Glomerular visceral epithelial cell (primary cell): ENCODE measurements around the gene HIF1AN.

ENCODE experiments used
- DNase-seq: peaks from one replicate; pipeline ENCODE4 v3.0.0-alpha.2; 2016; ENCODE audit errors: extremely low spot score

HIF1AN gene

DNA sequence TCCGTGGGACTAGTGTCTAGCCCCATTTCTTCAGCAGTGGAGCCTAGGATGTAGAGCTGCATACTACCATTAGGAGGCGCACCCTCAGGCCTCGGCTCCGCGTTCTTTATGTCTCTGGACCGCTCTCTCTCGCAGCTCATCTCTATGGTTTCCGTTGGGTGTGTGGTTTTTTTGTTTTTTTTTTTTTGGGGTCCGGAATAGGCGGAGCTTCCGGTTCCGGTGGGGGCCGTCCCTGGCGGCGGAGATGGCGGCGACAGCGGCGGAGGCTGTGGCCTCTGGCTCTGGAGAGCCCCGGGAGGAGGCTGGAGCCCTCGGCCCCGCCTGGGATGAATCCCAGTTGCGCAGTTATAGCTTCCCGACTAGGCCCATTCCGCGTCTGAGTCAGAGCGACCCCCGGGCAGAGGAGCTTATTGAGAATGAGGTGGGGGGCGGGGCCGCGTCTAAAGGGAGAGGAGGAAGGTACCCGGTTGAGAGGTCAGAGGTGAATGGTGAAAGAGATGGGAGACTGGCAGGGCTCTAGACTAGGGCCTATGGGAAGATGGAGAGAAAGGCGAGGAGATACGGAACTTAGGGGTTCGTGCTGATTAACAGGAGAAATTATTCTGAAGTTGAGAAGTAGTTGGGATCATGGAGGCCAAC lies at the start of gene HIF1AN:
Gene HIF1AN (plus strand): TSS at position 229 of the 639 bp plus-strand sequence. CDS start 16 bp downstream, at position 245.
- peak; percentile 97 for DNase-seq

DNA sequence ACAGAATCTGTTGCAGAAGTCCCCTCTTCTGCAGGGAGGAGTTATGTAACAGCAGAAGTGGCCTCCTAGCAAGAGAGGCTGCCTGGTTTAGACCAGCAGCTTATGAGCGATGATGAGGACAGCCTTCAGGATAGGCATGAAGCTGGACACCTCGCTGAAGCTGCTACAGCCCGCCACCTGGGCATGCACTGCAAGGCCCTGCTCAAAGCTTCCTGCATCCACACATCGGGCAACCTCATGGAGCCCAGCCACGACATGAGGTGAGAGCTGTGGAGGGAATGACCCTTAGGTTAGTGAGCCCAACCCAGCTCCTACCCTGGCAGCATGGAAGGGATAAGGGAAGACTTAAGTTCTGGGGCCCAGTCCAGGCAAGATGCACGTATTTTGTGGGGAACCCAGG lies 48.2 kb upstream of the HIF1AN start:
- no peak for DNase-seq

DNA sequence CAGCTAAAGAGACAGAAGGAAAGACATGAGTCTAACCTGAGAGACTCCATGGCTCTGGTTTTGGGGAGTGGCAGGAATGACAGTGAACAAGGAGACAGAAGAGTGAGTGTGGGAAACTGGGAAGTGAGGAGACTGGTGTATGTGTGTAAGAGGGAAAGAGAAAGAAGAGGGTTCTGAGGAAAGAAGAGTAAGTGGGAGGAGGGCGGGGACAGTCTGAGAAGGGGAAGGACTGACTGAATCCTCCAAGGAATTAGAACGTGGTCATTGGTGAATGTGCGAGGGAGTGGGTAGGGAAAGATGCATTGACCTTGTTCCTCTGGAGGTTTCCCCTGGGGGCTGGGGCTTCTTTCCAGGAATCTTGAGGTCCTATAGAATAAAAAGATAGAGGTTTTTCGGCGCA lies 46.3 kb upstream of the HIF1AN start:
- no peak for DNase-seq

DNA sequence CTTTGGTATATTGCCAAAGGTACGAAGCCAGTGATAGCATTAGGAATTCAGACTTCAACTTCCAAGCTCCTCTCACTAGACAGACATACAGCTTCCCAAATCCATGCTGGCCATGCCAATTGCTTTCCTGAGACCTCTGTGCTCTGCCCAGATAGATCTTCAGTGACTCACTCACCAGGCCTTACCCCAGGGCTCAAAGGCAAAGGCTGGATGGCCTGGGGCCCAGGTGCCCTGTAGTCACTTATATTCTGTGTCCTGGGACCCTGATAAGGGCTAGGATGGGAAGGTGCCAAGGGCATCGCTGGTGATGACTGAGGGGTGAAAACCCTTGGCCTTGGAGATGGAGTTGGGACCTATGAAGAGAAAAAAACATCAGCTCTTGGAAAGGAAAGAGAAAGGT lies 45.2 kb upstream of the HIF1AN start:
- no peak for DNase-seq

DNA sequence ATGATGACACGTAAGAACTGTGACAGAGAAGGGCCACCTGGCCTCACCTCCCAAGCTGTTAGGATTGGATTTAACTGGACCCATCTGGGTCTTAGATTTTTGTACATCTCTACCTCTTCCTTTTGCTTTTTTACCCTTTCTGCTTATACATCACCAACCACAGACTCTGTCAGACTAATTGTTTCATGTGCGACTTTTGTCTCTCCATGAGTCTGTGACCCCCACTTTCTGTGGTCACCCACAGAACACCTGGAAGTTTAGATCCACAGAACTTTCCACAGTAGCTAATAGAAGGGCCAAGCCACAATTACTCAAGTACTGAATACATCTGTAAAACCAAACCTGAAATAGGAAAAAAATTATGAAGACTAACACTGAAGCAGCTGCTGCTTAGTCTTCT lies 39.2 kb upstream of the HIF1AN start:
- DNase-seq: no peak

DNA sequence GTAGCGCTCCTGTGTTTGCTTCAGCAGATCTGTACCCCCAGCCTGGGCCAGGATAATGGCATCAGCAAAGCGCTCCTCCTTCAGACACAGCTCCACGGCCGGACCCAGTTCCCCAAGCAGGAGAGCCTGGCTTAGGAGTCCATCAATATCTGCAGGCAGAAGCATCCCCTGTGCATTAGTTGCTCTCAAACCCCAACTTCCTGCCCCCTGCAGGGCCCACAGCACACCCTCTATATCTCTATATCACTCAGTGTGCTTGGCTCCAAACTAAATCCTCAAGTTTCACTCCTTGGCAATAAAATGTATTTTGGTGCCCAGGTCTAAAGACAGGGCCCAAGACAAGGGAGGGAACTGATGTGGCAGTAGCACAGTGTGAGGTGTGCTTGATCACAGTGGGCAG lies 37.7 kb upstream of the HIF1AN start:
- DNase-seq: no peak

DNA sequence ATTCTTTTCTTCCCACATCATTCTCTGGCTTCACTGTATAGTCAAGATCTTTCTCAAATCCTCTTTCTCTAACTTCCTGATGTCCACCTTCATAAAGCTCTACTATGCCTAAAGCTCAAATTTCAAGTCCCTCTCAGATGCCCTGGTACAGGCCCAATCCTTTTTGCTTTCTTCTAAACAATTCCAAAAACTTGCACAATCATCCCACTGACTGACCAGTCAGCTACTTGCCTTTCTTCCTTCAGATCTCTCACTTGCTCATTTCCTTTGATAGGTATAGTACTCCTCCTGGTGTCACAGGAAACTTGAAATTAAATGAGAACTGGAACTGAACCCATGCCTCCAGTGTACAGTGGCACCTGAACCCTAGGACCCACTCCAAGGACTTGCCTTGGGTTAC lies 34.3 kb upstream of the HIF1AN start:
- DNase-seq: no peak

DNA sequence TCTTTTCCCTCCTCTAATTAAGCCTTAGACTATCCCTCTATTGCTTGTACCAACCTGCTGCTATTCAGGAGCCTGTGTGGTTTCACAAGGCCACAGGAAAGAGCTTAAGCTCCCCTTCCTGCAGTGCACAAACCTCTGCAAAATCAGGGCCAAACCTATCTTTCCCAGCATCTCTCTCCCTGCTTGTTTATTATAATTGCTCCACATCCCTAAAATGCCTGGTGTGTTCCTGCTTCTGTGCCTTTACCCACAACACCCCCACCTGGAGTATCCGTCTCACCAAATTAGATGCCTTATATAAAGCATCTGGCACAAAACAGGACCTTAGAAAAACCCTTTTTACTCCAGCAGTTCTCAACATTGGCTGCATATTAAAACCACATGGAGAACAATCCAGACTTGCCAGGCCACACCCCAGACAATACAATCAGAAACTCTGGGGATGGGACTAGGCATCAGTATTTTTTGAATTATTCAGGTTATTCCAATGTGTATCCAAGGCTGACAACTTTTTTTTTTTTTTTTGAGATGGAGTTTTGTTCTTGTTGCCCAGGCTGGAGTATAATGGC lies 32.7 kb upstream of the HIF1AN start:
- no peak for DNase-seq

DNA sequence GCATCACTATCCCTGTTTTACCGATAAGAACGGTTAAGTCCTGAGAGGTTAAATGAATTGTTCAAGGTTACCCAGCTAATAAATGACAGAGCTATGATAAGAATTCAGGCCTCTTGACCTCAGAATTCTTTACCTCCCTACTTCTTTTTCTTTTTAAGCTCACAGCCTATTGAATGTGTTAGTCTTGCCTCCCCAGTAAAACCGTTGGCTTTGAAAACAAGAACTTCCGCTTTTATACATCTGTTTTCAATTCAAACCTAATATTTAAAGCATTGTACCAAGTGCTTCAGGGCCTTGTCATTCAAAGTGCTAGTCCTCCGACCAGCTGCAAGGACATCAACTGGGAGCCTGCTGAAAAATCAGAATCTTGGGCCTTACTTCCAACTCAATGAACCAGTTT lies 31.6 kb upstream of the HIF1AN start:
- no peak for DNase-seq

DNA sequence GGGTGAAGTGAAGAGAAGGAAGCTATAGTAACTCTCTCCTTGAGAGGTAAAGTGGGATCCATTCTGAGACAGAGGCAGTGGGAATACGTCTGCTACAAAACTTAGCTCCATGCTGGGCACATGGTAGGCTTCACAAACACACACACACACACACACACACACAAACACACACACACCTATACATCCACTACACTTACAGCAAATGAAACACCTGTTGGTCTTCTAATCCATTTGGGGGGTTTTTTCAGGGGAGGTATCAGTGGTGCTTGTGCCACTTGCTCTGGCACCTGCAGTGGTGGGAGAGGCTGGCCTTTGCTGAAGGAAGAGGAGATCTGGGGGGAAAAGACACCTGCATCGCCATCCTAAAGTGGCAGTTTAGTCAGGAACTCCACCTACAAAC lies 30.6 kb upstream of the HIF1AN start:
- no peak for DNase-seq

DNA sequence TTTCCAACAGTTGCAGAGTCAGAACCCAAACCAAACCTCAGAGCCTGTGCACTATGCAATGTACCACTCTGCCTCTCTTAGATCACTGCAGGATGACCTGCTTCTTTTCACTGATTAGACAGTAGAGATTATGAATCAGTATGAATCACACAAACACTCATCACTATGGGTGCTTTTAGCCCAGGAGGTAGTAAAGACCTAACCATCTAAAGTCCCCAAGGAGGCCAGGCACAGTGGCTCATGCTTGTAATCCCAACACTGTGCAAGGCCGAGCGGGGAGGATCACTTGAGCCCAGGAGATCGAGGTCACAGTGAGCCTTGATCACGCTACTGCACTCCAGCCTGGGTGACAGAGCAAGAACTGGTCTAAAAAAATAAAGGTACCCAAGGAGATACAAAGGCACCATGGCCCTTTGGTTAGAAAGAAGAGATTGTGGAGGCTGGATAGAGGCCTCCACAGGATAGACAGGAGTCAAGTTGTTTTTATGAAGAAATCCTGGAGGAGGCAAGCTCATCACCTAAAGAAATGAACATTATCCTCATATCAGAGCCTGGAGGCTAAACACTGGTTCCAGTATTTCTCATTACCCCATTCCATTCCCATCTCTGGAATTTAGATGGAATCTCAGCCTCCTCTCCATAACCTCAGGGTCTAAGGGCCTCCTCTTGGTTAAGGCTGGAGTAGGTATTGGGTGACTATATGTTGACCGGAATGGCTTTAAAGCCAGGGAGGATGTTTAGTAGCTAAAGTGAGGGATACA lies 29.0 kb upstream of the HIF1AN start:
- peak; percentile 40 for DNase-seq

DNA sequence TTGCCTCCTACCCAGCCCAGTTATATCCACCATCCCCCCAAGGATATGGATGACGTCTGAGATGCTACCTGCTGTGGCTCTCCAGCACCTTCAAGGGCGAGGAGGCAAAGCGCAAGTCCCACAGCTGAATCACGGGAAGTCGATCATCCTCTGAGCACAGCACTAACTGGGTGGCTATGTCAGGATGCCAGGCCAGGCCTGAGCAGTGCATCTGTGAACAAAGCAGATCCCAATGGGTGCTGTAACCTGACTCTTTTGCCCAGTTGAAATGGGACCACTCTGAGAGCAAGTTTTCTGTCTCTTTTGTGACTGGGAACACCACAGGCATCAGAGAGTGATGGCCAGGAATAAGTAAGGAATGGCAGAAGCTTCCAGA lies 28.4 kb upstream of the HIF1AN start:
- no peak for DNase-seq

DNA sequence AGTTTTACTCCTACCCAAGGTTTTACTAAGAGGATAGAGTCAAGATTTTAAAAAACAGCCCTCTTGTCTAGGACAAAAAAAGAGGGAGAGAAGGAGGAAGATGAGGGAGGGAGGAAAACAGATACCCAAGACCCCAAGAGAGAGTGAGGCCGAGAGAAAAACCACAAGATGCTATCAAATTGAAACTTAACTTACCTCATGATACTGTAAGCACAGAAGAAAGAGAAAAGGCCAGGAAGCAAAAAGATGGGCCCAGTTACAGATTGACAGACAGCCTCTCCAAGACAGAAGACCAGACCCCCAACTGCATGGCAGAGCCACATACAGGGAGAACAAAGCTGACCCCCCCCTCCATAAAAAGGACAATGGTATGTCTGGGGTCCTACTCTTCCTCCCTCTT lies 27.5 kb upstream of the HIF1AN start:
- DNase-seq: no peak

DNA sequence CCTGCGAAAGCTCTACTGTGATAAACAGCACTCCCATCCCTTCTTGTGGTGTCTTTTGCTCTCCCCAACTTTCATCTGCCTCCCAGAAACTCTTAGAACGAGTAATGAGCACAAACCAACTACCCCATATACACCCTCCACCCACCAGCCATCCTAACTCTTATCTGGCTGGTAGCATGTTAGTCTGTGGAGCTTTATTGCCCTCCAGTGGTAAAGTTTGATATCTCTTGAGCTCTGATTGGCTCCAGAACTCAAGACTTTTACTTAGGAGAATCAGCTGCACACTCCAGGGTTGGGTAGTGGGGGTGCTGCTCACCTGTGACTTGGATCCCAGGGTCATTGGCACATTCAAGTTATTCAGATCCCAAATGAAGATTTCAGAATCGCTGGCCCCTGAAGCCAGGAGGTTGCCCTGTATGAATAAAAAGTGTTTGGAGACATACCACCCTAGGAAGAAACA lies 27.0 kb upstream of the HIF1AN start:
- peak; percentile 45 for DNase-seq

DNA sequence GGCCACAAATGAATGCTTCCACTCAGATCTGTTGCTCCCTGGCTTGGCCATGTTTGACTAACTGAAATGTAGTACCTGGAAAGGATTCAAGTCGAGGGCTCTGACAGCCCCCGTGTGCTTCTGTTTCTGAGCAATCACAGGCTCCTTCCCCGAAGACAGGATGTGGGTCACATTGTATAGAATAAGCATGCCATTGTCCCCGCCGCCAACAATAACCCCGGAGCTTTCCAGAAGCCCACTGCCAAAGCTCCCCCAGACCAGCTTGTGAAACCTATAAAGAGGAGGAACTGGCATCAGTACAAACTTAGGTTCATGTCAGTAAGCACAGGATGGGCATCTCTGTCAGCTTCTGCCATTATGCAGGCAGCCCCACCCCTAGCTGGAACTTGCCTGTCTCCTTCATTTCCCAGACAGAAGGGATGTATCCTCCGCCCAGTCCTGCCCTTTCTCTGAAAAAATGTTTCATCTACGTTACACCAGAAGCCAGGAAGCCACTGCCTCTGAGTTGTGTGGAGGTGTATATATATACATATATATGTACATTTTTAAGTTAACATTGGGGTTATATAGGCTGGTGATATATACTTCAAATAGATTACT lies 26.4 kb upstream of the HIF1AN start:
- DNase-seq: no peak

DNA sequence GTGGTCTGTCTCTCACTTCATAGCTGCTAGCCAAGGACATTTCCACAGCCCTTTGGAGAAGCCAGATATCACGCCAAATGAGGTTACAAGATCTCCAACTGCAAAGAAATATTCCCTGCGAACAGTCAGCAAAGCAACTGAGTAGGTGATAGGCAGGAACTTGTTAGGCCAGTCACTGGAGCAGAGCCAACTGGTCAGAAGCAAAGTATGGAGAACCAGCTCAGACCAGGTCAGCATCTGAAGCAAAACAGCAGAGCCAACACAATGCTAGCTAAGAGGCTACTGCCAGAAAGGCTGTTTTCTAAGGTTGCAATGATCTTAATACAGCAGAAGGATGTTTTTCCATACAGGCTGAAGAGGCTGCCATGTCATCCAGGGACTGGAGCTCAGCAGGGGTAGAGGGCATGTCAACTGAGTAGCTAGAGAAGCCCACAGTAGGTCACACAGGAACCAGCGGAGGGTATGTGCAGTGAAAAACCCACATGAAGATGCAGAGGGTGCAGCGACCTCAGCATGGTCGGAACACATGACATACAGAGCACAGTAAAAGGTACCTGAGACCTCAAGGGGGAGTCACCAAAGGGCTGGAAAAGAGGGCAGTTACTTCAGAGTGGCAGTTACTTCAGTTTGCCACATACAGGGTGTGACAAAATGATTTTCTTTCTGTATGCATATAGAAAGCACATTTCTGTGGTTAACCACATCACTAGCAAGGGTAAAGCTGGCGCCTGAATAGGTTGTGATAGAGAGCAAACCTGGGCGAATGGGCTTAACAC lies 25.0 kb upstream of the HIF1AN start:
- no peak for DNase-seq

DNA sequence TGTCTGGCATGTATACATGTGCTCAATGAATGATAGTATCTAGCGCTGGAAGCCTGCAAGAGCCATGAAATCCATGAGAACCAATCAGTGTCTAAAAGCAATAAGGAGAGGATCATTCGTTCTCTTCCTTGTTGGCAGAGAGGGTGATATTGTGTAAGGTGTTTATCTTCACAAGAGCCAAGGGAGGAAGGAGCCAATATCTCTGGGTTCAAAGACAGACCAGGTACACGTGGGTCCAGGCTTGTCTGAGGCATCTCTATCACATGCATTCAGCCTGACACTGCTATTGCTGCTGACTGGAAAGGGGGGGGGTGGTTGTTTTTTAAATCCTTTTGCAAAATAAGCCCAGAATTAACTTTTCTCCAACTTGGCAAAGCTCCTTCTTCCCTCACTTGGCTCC lies 20.1 kb upstream of the HIF1AN start:
- DNase-seq: no peak

DNA sequence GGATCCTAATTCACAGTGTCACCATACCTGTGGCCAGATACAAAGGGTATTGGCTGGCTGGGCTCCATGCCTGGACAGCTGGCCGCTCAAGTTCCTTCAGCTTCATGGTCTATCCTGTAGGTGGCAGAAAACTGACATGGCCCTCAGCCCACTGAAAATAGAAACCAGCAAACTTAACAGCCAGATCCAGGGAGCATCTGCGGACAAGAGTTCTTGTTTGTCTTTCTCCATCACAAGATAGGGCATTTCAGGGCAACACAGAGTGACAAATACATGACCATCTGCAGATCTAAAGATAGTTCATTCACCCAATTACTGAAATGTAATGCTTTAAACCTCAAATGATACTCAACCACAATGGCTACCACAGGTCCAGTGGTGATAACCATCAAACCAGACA lies 18.9 kb upstream of the HIF1AN start:
- no peak for DNase-seq

DNA sequence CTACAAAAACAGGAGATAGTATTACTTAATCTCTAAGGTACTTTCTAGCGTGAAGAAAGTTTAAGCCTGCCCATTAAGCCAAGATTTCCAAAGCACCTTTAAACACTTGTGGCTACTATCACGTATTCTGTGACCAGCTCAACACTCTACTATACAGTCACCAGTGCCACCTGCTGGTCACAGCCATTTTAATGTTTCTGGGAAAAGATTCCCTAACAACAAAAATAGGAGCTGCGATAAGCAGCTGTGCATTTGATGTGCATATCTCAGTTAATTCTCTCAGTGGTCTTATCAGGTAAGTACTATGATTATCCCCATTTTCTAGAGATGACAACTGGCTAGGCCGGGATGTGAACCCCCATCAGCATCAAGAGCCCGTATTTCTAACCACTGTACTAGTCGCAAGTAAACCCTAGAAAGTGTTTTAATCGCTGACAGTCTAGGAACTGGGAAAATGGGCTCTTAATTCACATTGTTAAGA lies 16.9 kb upstream of the HIF1AN start:
- DNase-seq: peak; percentile 60

DNA sequence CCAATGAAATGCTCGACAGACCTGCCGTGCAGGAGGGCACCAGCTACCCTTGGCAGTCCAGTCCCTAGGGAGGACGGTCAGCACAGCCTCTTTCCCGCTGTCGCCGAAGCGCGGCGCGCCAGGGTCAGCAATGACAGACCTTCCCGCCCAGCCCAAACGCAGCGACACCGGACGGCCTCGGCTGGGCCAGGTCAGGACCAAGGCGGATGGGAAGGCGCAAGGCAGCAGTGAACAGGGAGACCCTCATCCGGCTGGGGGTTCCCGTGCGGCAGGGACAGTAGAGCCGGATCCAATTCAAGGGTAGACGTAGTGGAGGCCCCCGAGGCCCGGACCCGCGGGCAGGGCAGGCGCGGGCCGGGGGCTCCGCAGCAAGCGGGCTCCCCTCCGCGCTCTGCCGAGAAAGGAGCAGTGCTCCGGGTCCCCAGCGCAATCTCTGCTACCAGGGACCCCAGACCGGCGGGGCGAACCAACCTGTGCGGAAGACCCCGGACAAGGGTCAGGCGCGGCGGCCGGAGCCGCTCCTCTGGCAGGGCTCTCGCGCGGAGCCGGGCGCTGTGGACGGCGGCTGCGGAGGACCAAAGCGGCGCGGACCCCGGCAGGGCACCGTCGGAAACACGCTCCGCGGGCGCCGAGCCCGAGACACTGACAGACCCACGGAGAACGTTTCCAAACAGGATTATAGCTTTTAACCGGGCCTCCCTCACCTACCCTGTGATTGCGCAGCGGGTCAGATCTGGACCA lies 16.3 kb upstream of the HIF1AN start, which contains the start of gene SEC31B:
Gene SEC31B (minus strand): TSS at position 551 of the 741 bp plus-strand sequence. CDS start 2,909 bp downstream, outside the sequence.
- DNase-seq: no peak

DNA sequence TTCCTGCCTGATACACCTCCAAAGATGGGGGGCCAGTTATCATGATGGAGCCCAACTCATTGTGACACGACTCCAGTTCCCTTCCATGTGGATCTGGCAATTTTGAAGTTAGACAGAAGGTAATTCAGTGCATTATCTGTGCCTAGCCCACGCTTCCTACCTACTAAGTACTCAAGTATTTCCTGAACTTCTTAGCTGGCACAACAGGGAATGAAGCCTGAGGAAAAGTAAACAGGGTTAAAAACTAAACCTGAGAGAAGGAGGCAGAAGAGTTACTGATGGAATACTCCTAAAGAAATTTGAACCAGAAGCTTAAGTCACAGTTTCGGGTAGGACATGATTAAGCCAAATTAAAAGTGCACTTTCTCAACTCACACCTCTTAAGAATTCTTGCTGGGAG lies 14.9 kb upstream of the HIF1AN start:
- no peak for DNase-seq
